ENCODE measurements around the gene SUCLG1.

- TF ChIP-seq EZH2 (IDR thresholded peaks at IDR 0.05) (no peak), POLR2AphosphoS5 (IDR thresholded peaks at IDR 0.05; ENCODE audit: borderline replicate concordance, low read depth, low read length) (no peak), FOXP2 (optimal IDR thresholded peaks at IDR 0.05; ENCODE audit: control extremely low read depth, extremely low read length, insufficient read depth) (no peak)
Observed at GRCh38 chr2:84452624-84453023, 6.5 kb downstream of the SUCLG1 start.

All from SK-N-MC (cell line).